Measurements from ENCODE around the gene TCP10L. TPM values are rescaled to one million over a fixed set of nuclear protein-coding genes. Genes with fewer than 3 reads are reported as not detected.

The TCP10L gene
- total and polyA plus RNA-seq, 2 of the 13 experiments (the other 11 are each of a cell fraction or from before 2014, with no cell fraction given) = 0.90 to 2.4 TPM

- TF ChIP-seq ZBTB40 (IDR thresholded peaks at IDR 0.05) = no peak
- no peak for TF ChIP-seq ZBTB40 (CRISPR knock-in tag; IDR thresholded peaks at IDR 0.05)
These were observed 39.3 kb downstream of the TCP10L start (continued) for GRCh38 chr21:32545948-32546441.

DNA sequence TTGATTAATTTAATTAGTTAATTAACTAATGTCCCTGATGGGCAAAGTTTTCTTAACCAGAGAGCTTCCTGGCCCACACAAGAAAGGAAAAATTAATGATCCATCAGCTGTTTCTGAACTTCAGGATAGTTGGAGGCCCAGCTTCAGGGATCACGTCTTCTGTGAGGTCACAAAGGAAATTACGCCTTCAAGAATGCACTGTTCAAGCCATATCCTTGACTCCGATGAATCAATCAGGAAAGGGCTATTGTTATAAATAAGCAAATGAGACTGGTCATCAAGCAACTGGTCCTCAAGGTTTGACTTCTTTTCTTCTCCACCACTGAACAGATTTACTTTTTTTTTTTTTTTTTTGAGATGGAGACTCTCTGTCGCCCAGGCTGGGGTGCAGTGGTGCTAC lies 40.6 kb downstream of the TCP10L start:
- H3K4me1 ChIP-seq (ENCODE audit: insufficient read depth, low read length) = no peaks in the 10 kb centered on the region
- H3K4me3 ChIP-seq (replicated peaks in 1 of 3; ENCODE audit: insufficient read depth in 1 of 3, low read depth in 2 of 3, low read length in 3 of 3) = no peak overlapping the region
- ATAC-seq = no peak
- no peak overlapping the region for H3K9ac ChIP-seq (ENCODE audit: insufficient read depth, low read depth, low read length)
- DNase-seq (ENCODE audit: low spot score) = no peak
- 94% methylated on average over 4 of the region's 4 CpGs for WGBS (ENCODE audit: low lambda C conversion rate)
- no peak overlapping the region for H2AFZ ChIP-seq (ENCODE audit: low read length)
- no peaks in the 10 kb centered on the region for H3K9me3 ChIP-seq (ENCODE audit: low read length)
- H4K20me1 ChIP-seq (ENCODE audit: insufficient read depth, low read length) = no peaks in the 10 kb centered on the region
- CTCF ChIA-PET (ENCODE audit: low intra/inter-chr PET ratio, low total read pairs) = no interaction called here
- H3K4me2 ChIP-seq (ENCODE audit: low read depth, low read length) = no peak overlapping the region
- no peak for FAIRE-seq
- POLR2A ChIA-PET = no interaction called here
- in situ Hi-C loops (cut with HindIII; ENCODE audit: extremely low pct_ligation_motif_present, low pct_unique_long_range_greater_than_20kb) (no loop called here), intact Hi-C loops (cut with micrococcal nuclease; ENCODE audit: unreplicated experiment) (no loop called here)
- no peak overlapping the region for H3K27ac ChIP-seq (ENCODE audit: extremely low read length, insufficient read depth, low read length)
- BruUV-seq (replicated peaks) = no TSS peak
- H3K79me2 ChIP-seq (ENCODE audit: insufficient read depth, low read length) = no peaks in the 10 kb centered on the region
- no peaks in the 10 kb centered on the region for H3K36me3 ChIP-seq (replicated peaks in 1 of 2; ENCODE audit: control insufficient read depth in 1 of 2, insufficient read depth in 2 of 2, low read length in 2 of 2)
- H3K27me3 ChIP-seq (ENCODE audit: control insufficient read depth in 1 of 2, insufficient read depth in 2 of 2, low read length in 2 of 2) = no peaks in the 10 kb centered on the region
- TF ChIP-seq ZNF20 (CRISPR knock-in tag; IDR thresholded peaks at IDR 0.05) (no peak), ZNF124 (CRISPR knock-in tag; IDR thresholded peaks at IDR 0.05) (no peak), ZNF781 (CRISPR knock-in tag; IDR thresholded peaks at IDR 0.05; ENCODE audit: borderline replicate concordance, not compliant biosample characterization) (no peak), ZFP90 (CRISPR knock-in tag; IDR thresholded peaks at IDR 0.05; ENCODE audit: borderline replicate concordance) (no peak), KMT2B (CRISPR knock-in tag; IDR thresholded peaks at IDR 0.05) (no peak), IRX3 (CRISPR knock-in tag; IDR thresholded peaks at IDR 0.05; ENCODE audit: borderline replicate concordance, low read depth) (no peak), CEBPB (IDR thresholded peaks at IDR 0.05; ENCODE audit: borderline replicate concordance, low read depth, low read length) (no peak), ZNF432 (CRISPR knock-in tag; IDR thresholded peaks at IDR 0.05; ENCODE audit: borderline replicate concordance) (no peak)
- TF ChIP-seq, protein P1, sequence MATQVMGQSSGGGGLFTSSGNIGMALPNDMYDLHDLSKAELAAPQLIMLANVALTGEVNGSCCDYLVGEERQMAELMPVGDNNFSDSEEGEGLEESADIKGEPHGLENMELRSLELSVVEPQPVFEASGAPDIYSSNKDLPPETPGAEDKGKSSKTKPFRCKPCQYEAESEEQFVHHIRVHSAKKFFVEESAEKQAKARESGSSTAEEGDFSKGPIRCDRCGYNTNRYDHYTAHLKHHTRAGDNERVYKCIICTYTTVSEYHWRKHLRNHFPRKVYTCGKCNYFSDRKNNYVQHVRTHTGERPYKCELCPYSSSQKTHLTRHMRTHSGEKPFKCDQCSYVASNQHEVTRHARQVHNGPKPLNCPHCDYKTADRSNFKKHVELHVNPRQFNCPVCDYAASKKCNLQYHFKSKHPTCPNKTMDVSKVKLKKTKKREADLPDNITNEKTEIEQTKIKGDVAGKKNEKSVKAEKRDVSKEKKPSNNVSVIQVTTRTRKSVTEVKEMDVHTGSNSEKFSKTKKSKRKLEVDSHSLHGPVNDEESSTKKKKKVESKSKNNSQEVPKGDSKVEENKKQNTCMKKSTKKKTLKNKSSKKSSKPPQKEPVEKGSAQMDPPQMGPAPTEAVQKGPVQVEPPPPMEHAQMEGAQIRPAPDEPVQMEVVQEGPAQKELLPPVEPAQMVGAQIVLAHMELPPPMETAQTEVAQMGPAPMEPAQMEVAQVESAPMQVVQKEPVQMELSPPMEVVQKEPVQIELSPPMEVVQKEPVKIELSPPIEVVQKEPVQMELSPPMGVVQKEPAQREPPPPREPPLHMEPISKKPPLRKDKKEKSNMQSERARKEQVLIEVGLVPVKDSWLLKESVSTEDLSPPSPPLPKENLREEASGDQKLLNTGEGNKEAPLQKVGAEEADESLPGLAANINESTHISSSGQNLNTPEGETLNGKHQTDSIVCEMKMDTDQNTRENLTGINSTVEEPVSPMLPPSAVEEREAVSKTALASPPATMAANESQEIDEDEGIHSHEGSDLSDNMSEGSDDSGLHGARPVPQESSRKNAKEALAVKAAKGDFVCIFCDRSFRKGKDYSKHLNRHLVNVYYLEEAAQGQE (IDR thresholded peaks at IDR 0.05; ENCODE audit: borderline replicate concordance in 1 of 2, low read depth in 1 of 2, low read length in 2 of 2) = no peak

All from HepG2 (cell line).